Sciatic nerve (tissue), 2 donors: Measurements from ENCODE around the gene SPNS3. TPM values are rescaled to one million over a fixed set of nuclear protein-coding genes. Genes with fewer than 3 reads are reported as not detected.

ENCODE experiments used
- ATAC-seq: fragments of 200-7000 bp; cut with Tn5 transposase; one replicate; pipeline ENCODE4 v1.9.1; 2020; ENCODE audit warnings: mild to moderate bottlenecking, moderate library complexity
- DNase-seq: peaks from one replicate; pipeline ENCODE4 v3.0.0-alpha.2; 2020; ENCODE audit warnings: low spot score
- intact Hi-C: fragments of 100-400 bp; cut with DNase I; formaldehyde crosslinking; loops from one replicate; pipeline ENCODE4 v1.14.2; 2022
- total RNA-seq: library from RNA; stranded (reverse); fragmentation: NEBNext Ultra II Directional; extraction: Animal tissue kit (Norgen Biotek cat#: 25700); gene quantifications from one replicate; pipeline ENCODE4 v1.2.1, GENCODE V29; 2021
- donor health status: DM: no; HTN: no; CAD: no.
- donor health status: DM: no; HTN: no; CAD: no.

Gene SPNS3
- total RNA-seq, 1 donor from 2014 or later = 2.0 TPM

DNA sequence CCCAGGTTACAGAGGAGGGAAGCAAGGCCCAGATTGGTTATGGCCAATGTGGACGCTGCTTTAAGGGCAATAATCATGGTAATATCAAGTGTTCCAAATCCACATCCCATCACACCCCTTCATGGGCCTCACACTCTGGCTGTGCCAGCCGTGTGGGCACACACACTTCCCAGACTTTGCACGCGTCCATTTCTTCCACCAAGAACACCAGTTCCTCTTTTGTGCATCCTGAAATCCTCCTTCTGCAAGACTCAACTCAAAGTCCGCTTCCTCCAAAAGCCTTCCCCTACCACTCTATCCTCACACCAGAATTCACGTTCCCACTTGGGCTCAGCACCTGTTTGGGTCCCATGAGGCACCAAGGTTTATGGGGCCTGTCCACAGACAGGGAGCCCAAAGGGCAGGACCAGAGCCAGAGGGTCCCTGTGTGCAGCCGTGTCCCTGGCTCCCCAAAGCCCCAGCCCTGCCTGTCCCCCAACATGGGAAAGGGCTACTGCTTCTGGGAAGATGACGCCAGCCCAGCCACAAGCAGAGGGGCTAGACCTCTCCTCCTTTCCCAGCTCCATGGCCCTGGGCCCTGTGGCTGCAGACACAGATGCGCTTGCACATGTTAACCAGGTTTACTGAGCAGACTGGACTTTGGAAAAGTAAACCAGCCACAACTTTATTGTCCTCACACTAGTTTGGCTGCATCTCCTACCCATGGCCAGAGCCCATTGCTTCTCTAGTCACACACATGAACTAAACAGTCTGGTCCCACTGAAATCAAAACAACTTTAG is 20.3 kb downstream of the SPNS3 start:
- DNase-seq (no peak), ATAC-seq (no peak)
- intact Hi-C loops = no loop called here

DNA sequence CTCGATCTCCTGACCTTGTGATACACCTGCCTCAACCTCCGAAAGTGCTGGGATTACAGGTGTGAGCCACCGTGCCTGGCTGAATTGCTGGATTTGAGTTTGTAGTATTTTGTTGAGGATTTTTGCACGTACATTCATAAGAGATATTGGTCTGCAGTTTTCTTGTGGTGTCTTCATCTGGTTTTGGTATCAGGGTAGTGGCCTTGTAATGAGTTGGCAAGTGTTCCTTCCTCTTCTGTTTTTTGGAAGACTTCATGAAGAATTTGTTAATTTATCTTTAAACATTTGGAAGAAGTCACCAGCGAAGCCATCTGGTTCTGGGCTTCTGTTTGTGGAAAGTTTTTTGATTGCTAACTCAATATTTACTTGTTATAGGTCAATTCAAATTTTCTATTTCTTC is 26.9 kb downstream of the SPNS3 start:
- DNase-seq (no peak), ATAC-seq (no peak)
- intact Hi-C loops = no loop called here

DNA sequence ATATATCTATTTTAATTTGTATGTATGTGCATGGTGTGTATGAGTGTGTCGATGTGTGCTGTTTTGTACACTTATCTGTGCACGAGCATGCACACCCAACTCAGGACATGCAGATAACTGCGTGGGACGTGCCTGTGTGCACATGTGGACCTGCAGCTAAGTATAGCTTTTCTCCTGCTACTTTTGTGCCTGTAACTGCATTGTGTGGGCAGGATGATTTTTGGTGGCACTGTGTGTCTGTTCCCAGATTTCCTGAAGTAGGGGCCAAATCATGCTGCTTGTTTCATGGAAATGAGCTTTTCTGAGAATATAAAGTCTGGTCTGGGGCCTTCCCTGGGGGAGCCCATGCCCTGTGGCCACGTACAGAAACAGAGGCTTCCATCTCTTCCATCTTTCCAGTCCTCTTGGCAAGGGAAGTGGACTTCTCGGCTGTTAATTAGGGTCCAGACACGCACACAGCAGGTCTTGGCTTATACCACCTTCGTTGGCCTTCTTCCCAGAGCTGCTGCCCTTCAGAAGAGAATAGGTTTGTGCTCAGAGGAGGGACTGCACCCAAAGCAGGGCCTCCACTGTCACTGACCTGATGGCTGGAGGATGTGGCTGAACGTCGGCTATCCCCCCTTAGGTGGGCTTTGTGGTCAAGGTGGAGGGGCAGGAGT is 30.2 kb downstream of the SPNS3 start:
- ATAC-seq (no peak), DNase-seq (no peak)
- intact Hi-C loops = no loop called here

DNA sequence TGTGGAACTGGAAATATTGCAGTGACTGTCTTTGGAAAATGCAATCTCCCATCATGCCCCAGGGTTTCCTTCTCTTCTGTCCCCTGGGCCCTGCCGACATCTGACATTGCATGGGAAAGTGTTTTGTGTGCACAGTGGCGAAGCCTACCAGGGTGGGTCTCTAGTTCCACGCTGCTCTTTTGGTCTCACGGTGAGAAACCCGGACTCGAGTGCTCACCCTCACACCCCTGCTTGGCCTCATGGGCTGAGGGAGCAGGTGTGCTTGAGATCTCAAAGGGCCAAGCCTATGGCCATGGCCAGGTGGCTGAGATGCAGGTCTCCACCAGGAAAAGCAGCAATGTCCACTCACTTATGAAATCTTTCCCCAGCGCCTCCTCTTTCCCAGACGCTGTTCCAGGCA is 32.0 kb downstream of the SPNS3 start:
- intact Hi-C loops = no loop called here
- ATAC-seq = no peak
- no peak for DNase-seq

DNA sequence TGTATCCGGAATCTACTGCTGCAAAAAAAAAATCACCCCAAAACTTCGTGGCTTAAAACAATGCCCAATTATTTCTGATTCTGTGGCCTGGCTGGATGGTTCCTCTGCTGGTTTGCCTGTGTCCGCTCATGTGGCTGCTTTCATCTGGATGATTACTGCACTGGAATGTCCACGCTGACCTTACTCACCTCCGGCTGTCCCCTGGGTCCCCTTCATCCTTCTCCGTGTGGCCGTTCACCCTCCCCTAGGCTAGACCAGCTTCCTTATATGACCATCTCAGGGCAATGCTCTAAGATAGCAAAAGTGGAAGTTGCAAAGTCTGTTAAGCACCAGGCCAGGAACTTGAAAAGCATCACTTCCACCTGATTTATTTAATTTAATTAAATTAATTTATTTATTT is 33.5 kb downstream of the SPNS3 start:
- DNase-seq (no peak), ATAC-seq (no peak)
- intact Hi-C loops = no loop called here

DNA sequence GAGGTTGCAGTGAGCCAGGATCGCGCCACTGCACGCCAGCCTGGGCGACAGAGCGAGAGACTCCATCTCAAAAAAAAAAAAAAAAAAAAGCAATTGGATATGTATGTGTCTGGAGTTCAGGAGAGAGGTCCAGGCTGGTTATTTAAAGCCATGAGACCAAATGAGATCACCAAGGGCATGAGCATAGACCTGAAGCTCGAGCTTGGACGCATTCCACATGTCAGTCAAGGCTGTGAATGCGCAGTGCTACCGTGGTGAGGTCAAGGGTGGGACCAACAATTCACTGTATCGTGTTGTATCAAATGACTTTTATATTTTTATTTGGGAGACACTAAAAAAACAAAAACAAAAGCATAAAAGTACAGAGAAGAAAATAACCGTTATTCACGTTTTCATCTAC is 35.8 kb downstream of the SPNS3 start:
- intact Hi-C loops = no loop called here
- DNase-seq (no peak), ATAC-seq (no peak)

DNA sequence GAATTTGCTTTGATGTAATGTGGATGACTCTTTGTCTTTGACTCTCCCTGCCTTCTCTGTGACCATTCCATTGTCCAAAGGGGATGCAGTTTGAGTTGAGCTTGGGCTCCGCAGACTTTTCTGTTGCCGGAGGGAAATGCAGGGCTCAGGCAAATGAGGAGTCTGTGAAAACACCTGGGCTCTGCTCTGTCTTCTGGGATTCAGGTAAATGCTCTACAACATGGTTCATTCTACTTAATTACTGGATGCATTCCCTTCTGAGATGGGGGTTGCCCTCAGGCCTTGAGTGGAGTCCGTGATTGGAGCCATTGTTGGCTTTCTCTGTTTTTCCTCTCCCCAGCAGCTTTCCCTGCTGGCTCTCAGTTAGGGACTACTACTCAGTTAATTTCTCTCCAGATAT is 38.5 kb downstream of the SPNS3 start:
- no peak for ATAC-seq
- intact Hi-C loops = no loop called here

DNA sequence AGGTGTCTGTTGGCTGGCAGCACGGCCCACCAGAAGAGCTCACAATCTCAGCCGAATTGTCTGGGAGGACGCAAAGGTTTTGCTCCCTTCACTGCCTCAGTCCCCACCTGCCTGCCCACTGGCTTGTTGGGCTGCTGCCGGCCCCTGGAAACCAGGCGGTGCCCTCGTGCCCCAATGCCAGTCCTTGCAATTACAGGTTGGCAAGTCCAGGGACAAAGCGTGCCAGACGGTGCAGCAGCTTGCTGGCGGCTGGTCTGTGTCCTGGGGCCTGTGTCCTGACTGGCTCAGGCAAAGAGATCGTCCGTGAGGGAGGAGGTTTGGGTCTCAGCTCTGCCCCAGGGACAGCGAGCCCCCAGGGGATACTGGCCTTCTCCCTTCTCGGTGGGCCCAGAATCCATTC is 40.4 kb downstream of the SPNS3 start:
- no peak for ATAC-seq
- intact Hi-C loops = no loop called here

More for the DNA sequence above, 38.5 kb downstream of the SPNS3 start:
- DNase-seq = no peak

DNA sequence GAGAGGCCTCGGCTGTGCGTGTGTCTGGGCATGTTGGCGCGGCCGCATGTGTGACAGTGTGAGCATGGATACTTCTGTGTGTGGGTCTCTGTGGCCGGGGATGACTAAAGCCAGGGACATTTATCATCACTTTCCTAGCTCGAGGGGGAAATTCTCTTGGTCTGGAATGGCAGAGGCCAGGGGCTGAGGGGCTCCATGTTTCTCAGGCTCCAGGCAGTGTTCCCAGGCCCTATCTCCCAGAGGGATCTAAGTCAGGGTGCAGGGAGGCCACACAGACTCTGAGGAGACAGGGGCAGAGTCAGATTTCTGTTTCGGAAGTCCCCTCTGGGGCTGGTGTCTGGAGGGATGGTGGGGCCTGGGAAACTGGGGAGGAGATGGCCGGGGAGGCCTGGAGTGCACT is 41.3 kb downstream of the SPNS3 start:
- no peak for ATAC-seq
- intact Hi-C loops = no loop called here

More for the DNA sequence above, 40.4 kb downstream of the SPNS3 start:
- DNase-seq = no peak

DNA sequence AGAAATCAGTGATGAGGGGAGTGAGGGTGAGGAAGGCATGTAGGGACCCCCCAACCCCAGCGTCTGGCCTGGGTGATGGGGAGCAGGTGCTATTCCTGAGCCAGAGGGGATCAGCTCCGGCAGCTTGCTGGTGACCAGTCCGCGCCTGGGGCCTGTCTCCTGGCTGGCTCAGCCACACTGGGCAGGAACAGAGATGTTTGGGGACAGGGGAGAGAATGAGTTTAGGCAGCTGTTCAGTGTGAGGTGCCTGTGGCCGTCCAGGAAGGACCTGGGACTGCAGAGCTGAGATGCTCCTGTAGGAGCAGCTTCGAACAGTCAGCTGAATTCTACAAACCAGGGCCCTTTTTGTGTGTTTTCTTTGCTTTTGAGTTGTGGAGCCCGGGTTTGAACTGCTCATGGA is 41.7 kb downstream of the SPNS3 start:
- intact Hi-C loops = no loop called here
- DNase-seq (no peak), ATAC-seq (no peak)

More for the DNA sequence above, 41.3 kb downstream of the SPNS3 start:
- no peak for DNase-seq

DNA sequence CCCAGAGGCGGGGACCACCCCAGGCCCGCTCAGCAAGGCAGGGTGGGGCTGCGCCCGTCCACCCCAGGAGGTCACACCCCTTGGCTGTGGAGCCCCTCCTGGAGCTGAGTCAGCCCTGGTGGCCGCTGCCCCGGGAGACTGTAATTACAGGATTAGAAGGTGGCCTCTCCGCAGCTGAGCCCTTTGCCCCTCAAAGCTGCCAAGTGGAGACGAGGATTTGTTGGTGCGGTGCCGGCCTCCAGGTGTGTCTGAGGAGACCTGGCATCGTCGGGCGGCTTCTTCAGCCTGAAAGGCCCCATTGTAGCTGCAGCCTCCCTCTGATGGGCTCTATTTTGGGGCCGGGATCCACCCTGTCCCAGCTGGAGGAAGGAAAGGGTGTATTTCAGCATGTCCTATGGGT is 42.3 kb downstream of the SPNS3 start:
- intact Hi-C loops = no loop called here
- ATAC-seq (no peak), DNase-seq (no peak)

DNA sequence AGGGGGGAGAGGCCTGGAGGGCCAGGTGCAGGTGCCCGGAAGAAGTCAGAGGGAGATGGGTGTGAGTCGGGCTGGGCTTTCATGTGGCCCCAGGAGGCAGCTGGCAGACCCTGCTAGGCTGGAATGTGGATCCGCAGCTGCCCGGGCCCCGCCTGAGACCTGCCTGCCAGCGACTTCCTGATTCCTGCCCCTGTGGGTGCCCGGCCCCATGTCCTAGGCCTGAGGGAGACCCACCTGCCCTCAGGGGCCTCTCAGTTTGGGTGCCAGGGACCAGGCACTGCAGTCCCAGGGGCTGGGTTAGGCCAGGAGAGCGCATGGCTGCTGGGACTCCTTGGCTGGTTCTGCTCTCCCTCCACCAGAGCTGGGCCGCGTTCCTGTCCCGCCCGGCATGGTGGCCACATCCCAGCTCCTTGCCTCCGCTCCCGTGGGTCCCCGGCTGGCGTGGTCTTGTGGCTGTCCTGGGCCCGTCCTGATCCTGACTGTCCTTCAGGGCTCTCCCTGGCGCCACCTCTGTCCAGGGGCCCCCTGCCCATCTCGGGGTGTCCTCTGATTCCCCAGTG is 42.9 kb downstream of the SPNS3 start:
- no peak for DNase-seq
- intact Hi-C loops = no loop called here
- no peak for ATAC-seq

DNA sequence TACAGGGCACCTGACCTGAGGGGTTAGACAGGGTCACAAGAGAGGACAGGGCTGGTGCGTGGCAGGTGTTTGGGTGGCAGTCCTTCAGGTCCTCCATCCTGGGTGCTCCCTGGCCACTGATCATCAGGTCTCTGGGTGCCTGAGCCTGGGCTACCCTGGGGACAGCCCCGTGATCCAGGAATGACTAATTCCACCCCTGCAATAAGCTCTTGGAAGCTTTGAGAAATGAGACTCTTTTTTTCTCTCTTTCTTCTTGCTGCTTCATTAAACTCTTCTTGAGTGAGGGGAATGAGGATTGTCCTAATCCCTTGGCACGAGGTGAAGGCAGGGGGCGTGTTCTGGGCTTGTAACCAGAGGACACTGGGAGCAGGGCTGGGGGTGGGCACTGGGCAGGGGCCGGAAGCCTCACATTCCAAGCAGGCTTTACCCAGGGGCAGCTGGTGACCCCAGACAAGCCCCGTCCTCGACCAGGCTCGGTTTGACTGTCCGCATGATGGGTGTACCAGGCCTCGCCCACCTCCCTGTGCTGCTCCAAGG is 43.6 kb downstream of the SPNS3 start:
- intact Hi-C loops = no loop called here
- no peak for DNase-seq
- no peak for ATAC-seq

DNA sequence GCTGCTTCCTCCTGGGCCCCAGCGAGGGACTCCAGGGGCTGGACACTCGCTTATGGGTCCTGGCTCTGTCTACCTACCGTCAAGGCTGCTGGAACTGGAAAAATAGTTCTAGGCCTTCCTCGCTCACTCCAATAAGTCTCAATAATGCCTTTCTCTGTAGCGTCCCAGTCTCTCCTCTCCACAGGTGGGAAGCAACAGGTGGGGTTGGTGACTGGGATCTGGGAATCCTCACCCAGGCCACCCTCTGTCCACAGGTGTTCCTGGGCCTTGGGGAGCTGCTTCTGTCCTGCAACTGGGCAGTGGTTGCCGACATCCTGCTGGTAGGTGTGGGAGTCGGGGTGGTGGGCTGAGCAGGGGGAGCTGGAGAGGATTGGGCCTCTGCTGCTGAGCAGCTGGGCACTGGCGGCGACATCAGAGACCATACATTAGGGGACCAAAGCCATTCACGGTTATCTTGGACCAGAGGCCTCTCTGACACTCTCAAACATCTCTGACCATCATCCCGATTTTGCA is 44.6 kb downstream of the SPNS3 start:
- DNase-seq (no peak), ATAC-seq (no peak)
- intact Hi-C loops = no loop called here

DNA sequence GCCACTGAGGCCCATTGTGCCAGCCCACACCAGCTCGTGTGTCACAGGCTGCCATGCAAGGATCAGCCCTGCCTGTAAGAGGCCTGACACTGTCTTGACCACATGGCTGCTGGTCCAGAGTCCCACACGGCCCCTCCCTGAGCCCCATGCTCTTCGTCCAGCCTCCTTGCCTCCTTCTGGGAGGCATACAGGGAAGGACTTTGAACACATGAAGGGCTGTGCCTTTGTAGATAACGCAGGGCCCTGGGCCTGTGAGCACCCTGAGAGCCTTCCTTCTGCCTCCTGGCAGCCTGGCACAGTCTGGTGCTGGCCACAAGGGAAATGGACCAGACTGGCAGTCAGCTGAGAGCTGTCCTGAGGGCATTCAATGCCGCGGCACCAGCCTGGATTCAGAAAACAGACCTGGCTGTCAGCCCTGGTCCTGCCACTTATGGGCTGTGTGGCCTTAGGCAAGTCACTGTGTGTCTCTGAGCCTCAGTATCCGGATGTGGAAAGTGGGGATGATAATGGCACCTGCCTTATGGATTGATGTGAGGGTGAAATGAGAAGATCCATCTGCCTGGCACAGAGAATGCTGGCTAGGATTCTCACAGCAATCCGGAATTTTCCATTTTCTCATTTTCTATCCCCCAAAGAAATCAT is 45.7 kb downstream of the SPNS3 start:
- ATAC-seq = no peak
- intact Hi-C loops = no loop called here
- no peak for DNase-seq

DNA sequence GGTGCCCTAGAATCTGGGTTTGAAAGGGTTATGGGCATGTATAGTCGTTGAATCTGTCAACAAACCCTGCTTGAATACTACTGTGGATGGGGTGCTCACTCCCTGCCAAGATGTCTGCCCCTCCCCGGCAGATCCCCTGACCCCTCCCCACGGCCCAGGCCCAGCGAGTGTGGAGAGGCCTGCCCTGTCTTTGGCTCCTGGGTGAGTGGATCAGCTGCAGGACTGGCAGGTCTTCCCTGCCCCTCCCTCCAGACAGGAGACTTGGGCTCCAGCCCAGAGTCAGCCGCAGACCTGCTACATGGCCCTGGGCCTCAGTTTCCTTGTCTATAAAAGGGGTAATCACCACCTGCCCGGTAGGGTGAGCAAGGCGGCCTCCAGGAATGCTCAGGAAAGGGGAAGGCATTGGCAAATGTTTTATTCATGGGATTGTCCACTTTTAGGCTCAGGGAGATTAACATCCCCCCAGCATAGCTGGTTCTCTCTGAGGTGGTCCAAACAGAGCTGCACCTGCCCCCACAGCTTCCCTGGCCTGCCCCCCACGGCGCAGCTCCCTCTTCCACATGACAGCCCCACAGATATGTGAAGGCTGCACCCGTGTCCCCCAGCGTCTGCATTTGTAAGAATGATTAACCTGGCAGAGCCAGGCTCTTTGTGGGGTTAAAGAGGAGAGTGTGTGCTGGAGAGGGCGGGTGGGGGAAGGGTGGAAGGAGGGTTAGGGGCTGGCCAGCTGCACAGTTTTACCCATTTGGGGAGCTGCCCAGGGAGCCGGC is 46.4 kb downstream of the SPNS3 start:
- no peak for DNase-seq
- intact Hi-C loops = no loop called here
- ATAC-seq = no peak

DNA sequence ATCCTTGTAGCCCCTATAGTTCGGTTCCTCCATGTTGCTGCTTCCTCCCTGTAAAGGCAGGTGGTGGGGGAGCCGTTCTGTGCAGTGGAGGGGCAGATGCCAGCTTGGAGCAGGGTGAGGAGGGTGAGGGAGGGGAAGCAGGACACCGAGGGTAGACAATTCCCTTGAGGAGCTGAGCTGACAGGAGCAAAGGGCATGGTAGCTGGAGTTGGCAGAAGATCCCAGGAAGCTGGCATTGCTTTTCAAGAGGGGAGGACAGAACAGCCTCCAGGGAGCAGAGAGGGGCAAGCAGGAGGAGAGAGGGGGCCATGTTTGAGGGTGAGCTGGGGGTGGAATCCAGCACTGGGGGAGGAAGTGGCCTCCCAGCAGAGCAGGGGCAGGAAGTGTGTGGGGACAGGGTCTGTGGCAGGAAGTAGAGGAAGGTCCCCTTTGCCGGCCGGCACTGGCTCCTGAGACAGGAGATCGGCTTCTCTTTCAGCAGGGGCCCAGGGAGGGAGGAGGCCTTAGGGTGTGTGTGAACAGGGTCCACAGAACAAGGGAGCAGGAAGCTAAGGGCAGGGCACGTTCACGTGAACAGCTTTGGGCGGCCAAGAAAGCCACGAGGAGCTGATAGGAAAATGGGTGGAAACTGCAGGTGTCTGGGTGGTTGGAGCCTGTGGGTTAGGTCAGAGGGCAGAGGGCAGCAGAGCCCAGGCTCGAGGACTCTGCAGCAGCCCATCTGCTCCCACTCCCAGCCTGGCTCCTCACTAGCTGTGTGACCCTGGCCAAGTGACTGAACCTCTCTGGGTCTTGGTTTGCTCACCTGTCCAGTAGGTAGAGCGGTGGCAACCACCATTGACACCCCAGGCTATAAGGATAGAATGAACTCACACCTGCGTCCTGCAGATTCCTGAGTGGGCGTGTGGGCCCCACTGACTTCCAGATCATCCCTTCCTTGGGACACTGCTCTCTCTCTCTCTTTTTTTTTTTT is 47.5 kb downstream of the SPNS3 start:
- intact Hi-C loops = no loop called here
- peak; percentile 21 for ATAC-seq
- no peak for DNase-seq
